ENCODE data around the gene CRNKL1. TPM values are rescaled to one million over a fixed set of nuclear protein-coding genes. Genes with fewer than 3 reads are reported as not detected.

The CRNKL1 gene
- total and polyA plus RNA-seq, 4 donors: 5.0 to 16.2 (median 7.9) TPM

GRCh38 chr20:20100881-20101280, 48.6 kb upstream of the CRNKL1 start:
- no peak for DNase-seq (ENCODE audit: low spot score)
- Histone ChIP-seq H3K27ac (ENCODE audit: low read depth in 1 of 2, low read length in 2 of 2) (no peak overlapping the region), H3K27me3 (ENCODE audit: control insufficient read depth in 4 of 4, insufficient read depth in 4 of 4, low read length in 3 of 4) (peaks cover 0 to 5% (median 0%) of the 10 kb centered on the region in 4 donors), H3K4me3 (ENCODE audit: low read depth in 1 of 3, low read length in 3 of 3) (no peak overlapping the region), H3K9ac (ENCODE audit: low read depth in 1 of 2, low read length in 2 of 2) (no peak overlapping the region), H3K9me3 (ENCODE audit: control insufficient read depth in 4 of 4, low read length in 3 of 4) (no peaks in the 10 kb centered on the region), H3K4me1 (ENCODE audit: control insufficient read depth in 4 of 4, insufficient read depth in 4 of 4, low read length in 3 of 4) (no peaks in the 10 kb centered on the region), H3K36me3 (ENCODE audit: control insufficient read depth in 4 of 4, insufficient read depth in 3 of 4, low read depth in 1 of 4, low read length in 3 of 4) (no peaks in the 10 kb centered on the region)
- no peak for TF ChIP-seq YY1 (IDR thresholded peaks at IDR 0.05)
- TF ChIP-seq CTCF (IDR thresholded peaks at IDR 0.05; ENCODE audit: low read depth, low read length, missing input control): no peak
- no peak for TF ChIP-seq HNF4A (conservative IDR thresholded peaks at IDR 0.05)
- TF ChIP-seq GABPA (IDR thresholded peaks at IDR 0.05 in 1 of 2, conservative IDR thresholded peaks at IDR 0.05 in 1 of 2): no peak
- no peak for TF ChIP-seq MAX (IDR thresholded peaks at IDR 0.05)
- no peak for TF ChIP-seq TAF1 (conservative IDR thresholded peaks at IDR 0.05)
- TF ChIP-seq RXRA (IDR thresholded peaks at IDR 0.05): no peak
- TF ChIP-seq ZBTB33 (IDR thresholded peaks at IDR 0.05): no peak
- TF ChIP-seq EGR1 (IDR thresholded peaks at IDR 0.05; ENCODE audit: low read depth in 2 of 2): no peak
- no peak for TF ChIP-seq ATF3 (IDR thresholded peaks at IDR 0.05)
- TF ChIP-seq FOXA2 (IDR thresholded peaks at IDR 0.05): no peak
- TF ChIP-seq FOXA1 (IDR thresholded peaks at IDR 0.05): no peak
- no peak for TF ChIP-seq NR2F2 (IDR thresholded peaks at IDR 0.05)

GRCh38 chr20:20096421-20096820, 44.2 kb upstream of the CRNKL1 start:
- Histone ChIP-seq H3K4me3 (ENCODE audit: low read depth in 1 of 3, low read length in 3 of 3) (no peak overlapping the region), H3K27ac (ENCODE audit: low read depth in 1 of 2, low read length in 2 of 2) (no peak overlapping the region), H3K27me3 (ENCODE audit: control insufficient read depth in 4 of 4, insufficient read depth in 4 of 4, low read length in 3 of 4) (peaks cover 0 to 5% (median 0%) of the 10 kb centered on the region in 4 donors), H3K4me1 (ENCODE audit: control insufficient read depth in 4 of 4, insufficient read depth in 4 of 4, low read length in 3 of 4) (no peaks in the 10 kb centered on the region), H3K9me3 (ENCODE audit: control insufficient read depth in 4 of 4, low read length in 3 of 4) (no peaks in the 10 kb centered on the region), H3K36me3 (ENCODE audit: control insufficient read depth in 4 of 4, insufficient read depth in 3 of 4, low read depth in 1 of 4, low read length in 3 of 4) (no peaks in the 10 kb centered on the region), H3K9ac (ENCODE audit: low read depth in 1 of 2, low read length in 2 of 2) (no peak overlapping the region)
- TF ChIP-seq RAD21 (IDR thresholded peaks at IDR 0.05) (no peak), JUND (IDR thresholded peaks at IDR 0.05) (no peak), NR2F2 (IDR thresholded peaks at IDR 0.05) (no peak), MAX (IDR thresholded peaks at IDR 0.05) (no peak), GABPA (IDR thresholded peaks at IDR 0.05 in 1 of 2, conservative IDR thresholded peaks at IDR 0.05 in 1 of 2) (no peak), CTCF (IDR thresholded peaks at IDR 0.05; ENCODE audit: low read depth, low read length, missing input control) (no peak), TAF1 (conservative IDR thresholded peaks at IDR 0.05) (no peak), FOXA1 (IDR thresholded peaks at IDR 0.05) (no peak), ATF3 (IDR thresholded peaks at IDR 0.05) (no peak), HNF4G (IDR thresholded peaks at IDR 0.05) (no peak), HNF4A (conservative IDR thresholded peaks at IDR 0.05) (no peak), ZBTB33 (IDR thresholded peaks at IDR 0.05) (no peak), RXRA (IDR thresholded peaks at IDR 0.05) (no peak), SP1 (IDR thresholded peaks at IDR 0.05) (no peak), REST (IDR thresholded peaks at IDR 0.05) (no peak)
- 89% methylated on average over 11 of the region's 11 CpGs for WGBS
- no peak for DNase-seq (ENCODE audit: low spot score)
